ENCODE measurements around the gene MRPL4. TPM values are rescaled to one million over a fixed set of nuclear protein-coding genes. Genes with fewer than 3 reads are reported as not detected.
"Not testable (repeated sequence)": the region's sequence is repeated elsewhere in the genome, so short reads cannot be mapped to it uniquely, and the experiment has no call there.

MRPL4 gene
- total RNA-seq, 1 donor from 2014 or later, result 75.4 TPM

- H3K27me3 Mint-ChIP-seq (ENCODE audit: low read depth), result peaks cover 38% of the 10 kb centered on the region
- no peaks in the 10 kb centered on the region for H3K36me3 Mint-ChIP-seq (ENCODE audit: low read depth)
- peak overlapping the region; percentile 6 for H3K27ac Mint-ChIP-seq (ENCODE audit: unreplicated experiment)
- H3K4me1 Mint-ChIP-seq, result no peaks in the 10 kb centered on the region
- H3K9me3 Mint-ChIP-seq, result no peaks in the 10 kb centered on the region
- no peak for TF ChIP-seq CTCF (conservative IDR thresholded peaks at IDR 0.05)
- H3K4me3 Mint-ChIP-seq, result no peak overlapping the region
- no peak for DNase-seq (ENCODE audit: low read depth, low spot score)
These were observed 26.0 kb downstream of the MRPL4 start for GRCh38 chr19:10277795-10278589.

- no peak overlapping the region for H3K4me3 Mint-ChIP-seq
- no peak overlapping the region for H3K27ac Mint-ChIP-seq (ENCODE audit: unreplicated experiment)
These were observed 26.9 kb downstream of the MRPL4 start for GRCh38 chr19:10278935-10279334.

GRCh38 chr19:10279737-10280442, 27.9 kb downstream of the MRPL4 start:
- H3K4me1 Mint-ChIP-seq, result no peaks in the 10 kb centered on the region
- no peak for DNase-seq (ENCODE audit: low read depth, low spot score)
- no peak overlapping the region for H3K4me3 Mint-ChIP-seq
- H3K27ac Mint-ChIP-seq (ENCODE audit: unreplicated experiment), result no peak overlapping the region
- no peaks in the 10 kb centered on the region for H3K36me3 Mint-ChIP-seq (ENCODE audit: low read depth)
- H3K9me3 Mint-ChIP-seq, result no peaks in the 10 kb centered on the region
- peaks cover 43% of the 10 kb centered on the region for H3K27me3 Mint-ChIP-seq (ENCODE audit: low read depth)
- TF ChIP-seq CTCF (conservative IDR thresholded peaks at IDR 0.05), result no peak

More at GRCh38 chr19:10278935-10279334, 26.9 kb downstream of the MRPL4 start:
- no peak for DNase-seq (ENCODE audit: low read depth, low spot score)
- no peaks in the 10 kb centered on the region for H3K4me1 Mint-ChIP-seq
- H3K9me3 Mint-ChIP-seq, result no peaks in the 10 kb centered on the region
- peaks cover 42% of the 10 kb centered on the region for H3K27me3 Mint-ChIP-seq (ENCODE audit: low read depth)
- no peak for TF ChIP-seq CTCF (conservative IDR thresholded peaks at IDR 0.05)
- H3K36me3 Mint-ChIP-seq (ENCODE audit: low read depth), result no peaks in the 10 kb centered on the region

GRCh38 chr19:10282043-10282442, 30.0 kb downstream of the MRPL4 start:
- not testable (repeated sequence) for H3K4me1 Mint-ChIP-seq; DNase-seq (ENCODE audit: low read depth, low spot score); H3K36me3 Mint-ChIP-seq (ENCODE audit: low read depth); H3K27ac Mint-ChIP-seq (ENCODE audit: unreplicated experiment); H3K4me3 Mint-ChIP-seq; H3K9me3 Mint-ChIP-seq
- peaks cover 60% of the 10 kb centered on the region for H3K27me3 Mint-ChIP-seq (ENCODE audit: low read depth)

GRCh38 chr19:10283301-10284064, 31.5 kb downstream of the MRPL4 start:
- no peak overlapping the region for H3K27ac Mint-ChIP-seq (ENCODE audit: unreplicated experiment)
- H3K27me3 Mint-ChIP-seq (ENCODE audit: low read depth), result peaks cover 66% of the 10 kb centered on the region
- TF ChIP-seq CTCF (conservative IDR thresholded peaks at IDR 0.05), result no peak
- no peak for DNase-seq (ENCODE audit: low read depth, low spot score)
- no peaks in the 10 kb centered on the region for H3K36me3 Mint-ChIP-seq (ENCODE audit: low read depth)
- no peaks in the 10 kb centered on the region for H3K9me3 Mint-ChIP-seq
- peaks cover 1% of the 10 kb centered on the region for H3K4me1 Mint-ChIP-seq
- no peak overlapping the region for H3K4me3 Mint-ChIP-seq
